ENCODE measurements around the gene CLEC4F.

DNA sequence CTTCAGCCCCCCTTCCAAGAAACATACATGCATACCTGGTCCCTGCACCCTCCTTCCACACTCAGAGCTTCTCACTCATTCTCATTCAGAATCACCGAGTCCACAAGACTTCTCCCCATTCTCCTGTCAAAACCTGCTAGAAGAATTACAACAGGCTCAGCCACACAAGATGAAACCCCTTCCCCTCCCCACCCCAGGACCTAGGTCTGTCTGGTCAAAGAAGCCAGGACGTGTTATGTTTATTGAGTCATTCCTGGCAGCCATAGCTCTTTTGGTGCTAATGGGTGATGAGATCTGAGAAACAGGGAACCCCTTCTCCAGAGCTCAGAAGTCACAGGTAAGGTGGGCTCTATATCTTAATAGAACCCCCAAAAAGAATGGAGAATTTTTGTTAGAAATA, 50.9 kb downstream of the CLEC4F start:
- TF ChIP-seq EZH2phosphoT487 (IDR thresholded peaks at IDR 0.05; ENCODE audit: unreplicated experiment) (no peak), EZH2 (IDR thresholded peaks at IDR 0.05; ENCODE audit: low read depth, unreplicated experiment) (no peak), ZNF331 (CRISPR knock-in tag; IDR thresholded peaks at IDR 0.05; ENCODE audit: low read depth) (no peak)
- TF ChIP-seq, protein P1, sequence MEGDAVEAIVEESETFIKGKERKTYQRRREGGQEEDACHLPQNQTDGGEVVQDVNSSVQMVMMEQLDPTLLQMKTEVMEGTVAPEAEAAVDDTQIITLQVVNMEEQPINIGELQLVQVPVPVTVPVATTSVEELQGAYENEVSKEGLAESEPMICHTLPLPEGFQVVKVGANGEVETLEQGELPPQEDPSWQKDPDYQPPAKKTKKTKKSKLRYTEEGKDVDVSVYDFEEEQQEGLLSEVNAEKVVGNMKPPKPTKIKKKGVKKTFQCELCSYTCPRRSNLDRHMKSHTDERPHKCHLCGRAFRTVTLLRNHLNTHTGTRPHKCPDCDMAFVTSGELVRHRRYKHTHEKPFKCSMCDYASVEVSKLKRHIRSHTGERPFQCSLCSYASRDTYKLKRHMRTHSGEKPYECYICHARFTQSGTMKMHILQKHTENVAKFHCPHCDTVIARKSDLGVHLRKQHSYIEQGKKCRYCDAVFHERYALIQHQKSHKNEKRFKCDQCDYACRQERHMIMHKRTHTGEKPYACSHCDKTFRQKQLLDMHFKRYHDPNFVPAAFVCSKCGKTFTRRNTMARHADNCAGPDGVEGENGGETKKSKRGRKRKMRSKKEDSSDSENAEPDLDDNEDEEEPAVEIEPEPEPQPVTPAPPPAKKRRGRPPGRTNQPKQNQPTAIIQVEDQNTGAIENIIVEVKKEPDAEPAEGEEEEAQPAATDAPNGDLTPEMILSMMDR (conservative IDR thresholded peaks at IDR 0.05; ENCODE audit: low read depth in 2 of 2) = no peak
